PC-9 (cell line): ENCODE data around the gene PDE11A. TPM values are rescaled to one million over a fixed set of nuclear protein-coding genes. Genes with fewer than 3 reads are reported as not detected.

Experiments used
- BruUV-seq: library from RNA; stranded (reverse); fragments of 400-500 nt; replicated peaks from 2 replicates; lab custom pipeline; 2021; lab: Mats Ljungman, UMichigan
- CTCF ChIA-PET: fragments of 300-600 bp; sonication (Branson Sonifier 250); formaldehyde crosslinking; loops from one replicate; lab custom pipeline; 2022; ENCODE audit warnings: antibody characterized with exemption; lab: Charles Lee
- POLR2A ChIA-PET: fragments of 300-600 bp; sonication (Branson Sonifier 250); formaldehyde crosslinking; loops from one replicate; lab custom pipeline; 2022; ENCODE audit warnings: antibody characterized with exemption; ENCODE audit not compliant: unreplicated experiment; lab: Charles Lee
- DNase-seq, 2 experiments: peaks; one replicate each; pipeline versions ENCODE4 v3.0.0 to v3.0.0-alpha.2; 2015 to 2022; ENCODE audit warnings: mixed read lengths in 1 of 2
- H2AFZ ChIP-seq: fragments of 200-600 bp; sonication (generic); 2 replicates; pipeline ENCODE4 v1.8.1; 2017; ENCODE audit warnings: antibody characterized with exemption
- H3F3A ChIP-seq: fragments of 200-600 bp; sonication (generic); 2 replicates; pipeline ENCODE4 v1.8.1; 2017; ENCODE audit warnings: antibody characterized with exemption, mild to moderate bottlenecking, low read depth; ENCODE audit not compliant: insufficient read depth
- H3K27ac ChIP-seq: fragments of 200-600 bp; sonication (generic); 2 replicates; pipeline ENCODE4 v1.6.1; 2016; ENCODE audit warnings: mixed run types
- H3K27me3 ChIP-seq: fragments of 200-600 bp; sonication (generic); 2 replicates; pipeline ENCODE4 v1.6.1; 2016; ENCODE audit warnings: low read depth, mixed run types; ENCODE audit not compliant: insufficient read depth
- H3K36me3 ChIP-seq: fragments of 200-600 bp; sonication (generic); 2 replicates; pipeline ENCODE4 v1.6.1; 2016; ENCODE audit warnings: low read depth, mixed run types
- H3K4me1 ChIP-seq: fragments of 200-600 bp; sonication (generic); replicated peaks from 2 replicates; pipeline ENCODE4 v1.6.1; 2016; ENCODE audit warnings: mixed run types; ENCODE audit not compliant: insufficient read depth
- H3K4me2 ChIP-seq: fragments of 200-600 bp; sonication (generic); 2 replicates; pipeline ENCODE4 v1.6.1; 2017; ENCODE audit warnings: mixed run types
- H3K4me3 ChIP-seq: fragments of 200-600 bp; sonication (generic); 2 replicates; pipeline ENCODE4 v1.6.1; 2016; ENCODE audit warnings: mixed run types
- H3K79me2 ChIP-seq: fragments of 200-600 bp; sonication (generic); 2 replicates; pipeline ENCODE4 v1.6.1; 2017; ENCODE audit warnings: low read depth, mixed run types
- H3K9me2 ChIP-seq: fragments of 200-600 bp; sonication (generic); 2 replicates; pipeline ENCODE4 v1.8.1; 2017; ENCODE audit warnings: mild to moderate bottlenecking; ENCODE audit not compliant: insufficient read depth
- H3K9me3 ChIP-seq: fragments of 200-600 bp; sonication (generic); 2 replicates; pipeline ENCODE4 v1.8.1; 2016; ENCODE audit warnings: low read depth; ENCODE audit not compliant: insufficient read depth
- H4K20me1 ChIP-seq: fragments of 200-600 bp; sonication (generic); 2 replicates; pipeline ENCODE4 v1.8.1; 2017; ENCODE audit not compliant: insufficient read depth
- EZH2 ChIP-seq: fragments of 200-600 bp; sonication (generic); IDR thresholded peaks from 2 replicates; pipeline ENCODE4 v1.8.0; 2017; ENCODE audit warnings: antibody characterized with exemption, low read depth
- intact Hi-C: fragments of 100-400 bp; cut with micrococcal nuclease; formaldehyde crosslinking; loops from one replicate; pipeline ENCODE4 v1.10.0; 2022; ENCODE audit not compliant: unreplicated experiment
- total RNA-seq: library from RNA; stranded (reverse); gene quantifications from 2 replicates; pipeline ENCODE4 v1.2.3, GENCODE V29; 2021
- TF ChIP-seq, protein P1 (sequence below): fragments of 200-600 bp; sonication (generic); conservative IDR thresholded peaks from 2 replicates; pipeline ENCODE4 v1.6.1; 2017; ENCODE audit warnings: mixed run types, antibody characterized with exemption, mild to moderate bottlenecking, moderate library complexity

The PDE11A gene
- total RNA-seq, 1 experiment from 2014 or later, result 1.4 TPM

DNA sequence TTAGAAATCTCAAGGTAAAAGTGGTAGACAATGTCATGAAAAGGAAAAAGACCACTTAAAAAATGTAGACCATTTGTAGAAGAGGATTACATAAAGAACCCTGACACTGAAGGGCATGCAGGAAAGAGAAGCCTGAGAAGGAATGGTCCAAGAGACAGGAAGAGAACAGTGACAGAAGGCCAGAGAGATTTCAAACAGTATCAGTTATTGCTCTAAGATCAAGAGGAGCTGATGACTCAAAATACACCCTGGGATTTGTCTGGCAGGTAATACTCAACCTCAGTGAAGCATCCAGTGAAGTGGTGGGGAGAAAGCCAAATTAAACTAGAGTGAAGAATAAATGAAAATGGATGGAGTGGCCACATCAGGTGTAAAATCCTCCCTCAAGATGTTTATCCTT is 100.5 kb downstream of the PDE11A start:
- no TSS peak for BruUV-seq
- intact Hi-C loops, result no loop called here
- DNase-seq, result no peak
- Histone ChIP-seq H3K4me1 (no peaks in the 10 kb centered on the region), H3K27me3 (no peaks in the 10 kb centered on the region), H3K4me2 (no peak overlapping the region), H3K79me2 (no peaks in the 10 kb centered on the region), H3K4me3 (no peak overlapping the region), H3K9me2 (peaks cover 5% of the 10 kb centered on the region; the same call in 1 of the 2 replicates), H4K20me1 (no peaks in the 10 kb centered on the region), H3K27ac (no peak overlapping the region), H3F3A (no peaks in the 10 kb centered on the region), H3K9me3 (peaks cover 4% of the 10 kb centered on the region; the same call in 1 of the 2 replicates), H3K36me3 (no peaks in the 10 kb centered on the region), H2AFZ (peak overlapping the region; percentile 53)
- CTCF ChIA-PET, result no interaction called here
- POLR2A ChIA-PET, result interaction anchor here (0.7 kb wide), 1 partner anchor 54 kb away, joined by 3 read pairs; no protein-coding TSS in a partner anchor
- no peak for TF ChIP-seq EZH2
- TF ChIP-seq, protein P1, sequence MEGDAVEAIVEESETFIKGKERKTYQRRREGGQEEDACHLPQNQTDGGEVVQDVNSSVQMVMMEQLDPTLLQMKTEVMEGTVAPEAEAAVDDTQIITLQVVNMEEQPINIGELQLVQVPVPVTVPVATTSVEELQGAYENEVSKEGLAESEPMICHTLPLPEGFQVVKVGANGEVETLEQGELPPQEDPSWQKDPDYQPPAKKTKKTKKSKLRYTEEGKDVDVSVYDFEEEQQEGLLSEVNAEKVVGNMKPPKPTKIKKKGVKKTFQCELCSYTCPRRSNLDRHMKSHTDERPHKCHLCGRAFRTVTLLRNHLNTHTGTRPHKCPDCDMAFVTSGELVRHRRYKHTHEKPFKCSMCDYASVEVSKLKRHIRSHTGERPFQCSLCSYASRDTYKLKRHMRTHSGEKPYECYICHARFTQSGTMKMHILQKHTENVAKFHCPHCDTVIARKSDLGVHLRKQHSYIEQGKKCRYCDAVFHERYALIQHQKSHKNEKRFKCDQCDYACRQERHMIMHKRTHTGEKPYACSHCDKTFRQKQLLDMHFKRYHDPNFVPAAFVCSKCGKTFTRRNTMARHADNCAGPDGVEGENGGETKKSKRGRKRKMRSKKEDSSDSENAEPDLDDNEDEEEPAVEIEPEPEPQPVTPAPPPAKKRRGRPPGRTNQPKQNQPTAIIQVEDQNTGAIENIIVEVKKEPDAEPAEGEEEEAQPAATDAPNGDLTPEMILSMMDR, result no peak

DNA sequence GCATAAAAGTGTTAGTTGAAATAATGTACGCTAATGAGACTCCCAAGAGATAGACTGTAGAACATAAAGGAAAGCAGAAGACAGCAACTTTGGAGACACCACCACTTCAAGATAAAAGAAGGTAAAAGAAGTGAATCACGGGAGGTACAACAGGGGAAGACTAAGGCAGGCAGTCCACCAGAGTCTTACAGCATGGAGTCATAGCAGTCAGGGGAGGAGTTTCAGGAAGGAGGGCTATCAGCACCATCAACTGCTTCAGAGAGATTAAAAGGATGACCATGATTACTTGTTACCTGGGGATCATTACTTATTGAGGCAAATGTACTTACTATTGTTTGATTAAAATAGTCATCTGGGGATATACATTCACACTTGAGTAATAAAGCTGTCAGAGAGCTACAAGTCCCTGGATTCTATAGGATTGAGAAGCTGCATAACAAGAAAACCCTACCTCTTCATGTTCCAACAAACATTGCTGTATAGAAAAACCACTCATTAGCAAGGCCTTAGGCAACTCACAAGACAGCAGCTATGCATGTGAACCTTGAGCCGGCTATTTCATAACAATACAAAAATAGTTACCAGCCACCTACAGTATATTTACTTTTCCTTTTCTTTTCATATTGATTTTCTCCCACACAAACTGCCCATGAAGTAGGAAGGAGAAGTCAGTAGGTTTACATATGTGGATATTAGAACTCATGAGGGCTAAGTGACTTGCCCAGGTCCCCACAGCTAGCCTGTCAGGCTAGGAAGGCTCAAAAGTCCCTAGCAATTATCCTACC is 101.7 kb downstream of the PDE11A start:
- intact Hi-C loops, result no loop called here
- no peak overlapping the region for H2AFZ ChIP-seq
- DNase-seq, result no peak
- H3K4me3 ChIP-seq, result no peak overlapping the region
- peaks cover 5% of the 10 kb centered on the region; the same call in 1 of the 2 replicates for H3K9me2 ChIP-seq
- peaks cover 4% of the 10 kb centered on the region; the same call in 1 of the 2 replicates for H3K9me3 ChIP-seq
- no peaks in the 10 kb centered on the region for H3K4me1 ChIP-seq
- no peaks in the 10 kb centered on the region for H3F3A ChIP-seq
- no peak overlapping the region for H3K4me2 ChIP-seq
- H3K79me2 ChIP-seq, result no peaks in the 10 kb centered on the region
- BruUV-seq, result no TSS peak
- H3K27ac ChIP-seq, result no peak overlapping the region
- TF ChIP-seq, protein P1, result no peak
- TF ChIP-seq EZH2, result no peak
- ChIA-PET CTCF (no interaction called here), POLR2A (no interaction called here)
- no peaks in the 10 kb centered on the region for H3K36me3 ChIP-seq
- H3K27me3 ChIP-seq, result no peaks in the 10 kb centered on the region
- H4K20me1 ChIP-seq, result no peaks in the 10 kb centered on the region

DNA sequence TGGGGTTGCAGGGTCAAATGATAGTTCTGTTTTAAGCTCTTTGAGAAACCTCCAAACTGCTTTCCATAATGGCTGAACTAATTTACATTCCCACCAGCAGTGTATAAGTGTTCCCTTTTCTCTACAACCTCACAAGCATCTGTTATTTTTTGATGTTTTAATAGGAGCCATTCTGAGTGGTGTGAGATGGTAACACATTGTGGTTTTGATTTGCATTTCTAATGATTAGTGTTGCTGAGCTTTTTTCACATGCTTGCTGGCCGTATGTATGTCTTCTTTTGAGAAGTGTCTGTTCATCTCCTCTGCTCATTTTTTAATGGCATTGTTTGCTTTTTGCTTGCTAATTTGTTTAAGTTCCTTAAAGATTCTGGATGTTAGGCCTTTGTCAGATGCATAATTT is 107.7 kb downstream of the PDE11A start:
- Histone ChIP-seq H4K20me1 (no peaks in the 10 kb centered on the region), H3K9me2 (peaks cover 4% of the 10 kb centered on the region; the same call in 1 of the 2 replicates), H3K27ac (no peak overlapping the region), H2AFZ (no peak overlapping the region), H3K36me3 (no peaks in the 10 kb centered on the region), H3K4me3 (no peak overlapping the region), H3K27me3 (no peaks in the 10 kb centered on the region), H3K4me2 (no peak overlapping the region), H3K4me1 (no peaks in the 10 kb centered on the region), H3K9me3 (no peaks in the 10 kb centered on the region), H3F3A (no peaks in the 10 kb centered on the region), H3K79me2 (no peaks in the 10 kb centered on the region)
- POLR2A ChIA-PET, result no interaction called here
- no peak for DNase-seq
- CTCF ChIA-PET, result no interaction called here
- TF ChIP-seq EZH2, result no peak
- TF ChIP-seq, protein P1, result no peak
- BruUV-seq, result no TSS peak
- intact Hi-C loops, result no loop called here
